ENCODE results near the gene C11orf91. TPM values are rescaled to one million over a fixed set of nuclear protein-coding genes. Genes with fewer than 3 reads are reported as not detected.

The C11orf91 gene
- total and polyA plus RNA-seq, 2 donors (not counting 3 experiments of a cell fraction or from before 2014, with no cell fraction given) = 0.94 to 2.1 TPM

DNA sequence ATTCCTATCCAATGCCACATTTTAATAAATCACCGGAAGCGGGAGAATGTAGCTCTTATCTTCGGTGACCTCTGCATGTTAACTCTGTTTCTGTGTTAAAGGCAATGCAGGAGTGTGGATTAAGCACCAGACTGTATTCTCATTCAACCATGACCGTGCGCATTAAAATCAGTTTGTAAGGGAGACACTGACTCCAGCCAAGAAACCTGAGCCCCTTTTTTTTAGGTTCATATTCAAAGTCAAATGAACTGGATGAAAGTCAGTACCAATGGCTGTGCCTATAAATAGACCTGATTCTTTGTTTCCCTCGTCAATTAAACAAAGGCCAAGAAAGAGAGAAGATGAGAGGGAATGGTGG lies 32.2 kb downstream of the C11orf91 start:
- FAIRE-seq (no peak), DNase-seq (ENCODE audit: low read depth, low spot score) (no peak)
- no peaks in the 10 kb centered on the region for H4K20me1 ChIP-seq (replicated peaks; ENCODE audit: control insufficient read depth, extremely low read depth, insufficient read depth, low read length)
- no peak overlapping the region for H3K27ac ChIP-seq (ENCODE audit: insufficient read depth, low read depth, low read length)
- H3K4me1 ChIP-seq (ENCODE audit: control insufficient read depth, extremely low read depth, insufficient read depth, low read length) = peaks cover 11% of the 10 kb centered on the region
- H2AFZ ChIP-seq (ENCODE audit: low read depth, low read length) = no peak overlapping the region
- H3K36me3 ChIP-seq (ENCODE audit: control insufficient read depth in 2 of 2, extremely low read depth in 1 of 2, insufficient read depth in 2 of 2, low read length in 2 of 2) = no peaks in the 10 kb centered on the region
- no peaks in the 10 kb centered on the region for H3K79me2 ChIP-seq (ENCODE audit: control insufficient read depth, insufficient read depth, low read length)
- no peaks in the 10 kb centered on the region for H3K9me3 ChIP-seq (replicated peaks; ENCODE audit: control insufficient read depth, insufficient read depth, low read length)
- dilution Hi-C loops (cut with MboI; ENCODE audit: extremely low pct_ligation_motif_present, low sequenced_read_pairs) = no loop called here
- CTCF ChIA-PET = interaction anchor here (3.1 kb wide), 1 partner anchor 74 kb away, joined by 9 read pairs; no protein-coding TSS in a partner anchor
- no peak overlapping the region for H3K9ac ChIP-seq (replicated peaks; ENCODE audit: extremely low read depth, insufficient read depth, low read length)
- no peak overlapping the region for H3K4me2 ChIP-seq (ENCODE audit: insufficient read depth, low read length)
- H3K27me3 ChIP-seq (ENCODE audit: control insufficient read depth in 2 of 2, insufficient read depth in 2 of 2, low read length in 2 of 2) = no peaks in the 10 kb centered on the region
- H3K4me3 ChIP-seq (replicated peaks in 1 of 3; ENCODE audit: insufficient read depth in 1 of 3, low read depth in 1 of 3, low read length in 3 of 3) = no peak overlapping the region
- intact Hi-C loops (cut with micrococcal nuclease) = no loop called here
- TSS peak; percentile 24 for BruUV-seq (replicated peaks)
- no peak for TF ChIP-seq EZH2 (IDR thresholded peaks at IDR 0.05; ENCODE audit: borderline replicate concordance, low read depth, low read length, severe bottlenecking)
- TF ChIP-seq JUN (IDR thresholded peaks at IDR 0.05; ENCODE audit: borderline replicate concordance, insufficient read depth, insufficient read length, low read depth) = no peak
- no peak for TF ChIP-seq POLR2AphosphoS5 (IDR thresholded peaks at IDR 0.05; ENCODE audit: insufficient read depth, low read depth, low read length)
- no peak for TF ChIP-seq POLR2A (IDR thresholded peaks at IDR 0.05; ENCODE audit: low read depth, low read length)
- TF ChIP-seq, protein P1, sequence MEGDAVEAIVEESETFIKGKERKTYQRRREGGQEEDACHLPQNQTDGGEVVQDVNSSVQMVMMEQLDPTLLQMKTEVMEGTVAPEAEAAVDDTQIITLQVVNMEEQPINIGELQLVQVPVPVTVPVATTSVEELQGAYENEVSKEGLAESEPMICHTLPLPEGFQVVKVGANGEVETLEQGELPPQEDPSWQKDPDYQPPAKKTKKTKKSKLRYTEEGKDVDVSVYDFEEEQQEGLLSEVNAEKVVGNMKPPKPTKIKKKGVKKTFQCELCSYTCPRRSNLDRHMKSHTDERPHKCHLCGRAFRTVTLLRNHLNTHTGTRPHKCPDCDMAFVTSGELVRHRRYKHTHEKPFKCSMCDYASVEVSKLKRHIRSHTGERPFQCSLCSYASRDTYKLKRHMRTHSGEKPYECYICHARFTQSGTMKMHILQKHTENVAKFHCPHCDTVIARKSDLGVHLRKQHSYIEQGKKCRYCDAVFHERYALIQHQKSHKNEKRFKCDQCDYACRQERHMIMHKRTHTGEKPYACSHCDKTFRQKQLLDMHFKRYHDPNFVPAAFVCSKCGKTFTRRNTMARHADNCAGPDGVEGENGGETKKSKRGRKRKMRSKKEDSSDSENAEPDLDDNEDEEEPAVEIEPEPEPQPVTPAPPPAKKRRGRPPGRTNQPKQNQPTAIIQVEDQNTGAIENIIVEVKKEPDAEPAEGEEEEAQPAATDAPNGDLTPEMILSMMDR (IDR thresholded peaks at IDR 0.05; ENCODE audit: extremely low read depth in 1 of 2, insufficient read depth in 1 of 2, low read depth in 1 of 2, low read length in 2 of 2) = no peak
- no peak for TF ChIP-seq MAX (IDR thresholded peaks at IDR 0.05; ENCODE audit: insufficient read depth, insufficient read length)
- TF ChIP-seq FOS (IDR thresholded peaks at IDR 0.05; ENCODE audit: borderline replicate concordance, insufficient read depth, low read length) = no peak
- no peak for TF ChIP-seq MYC (IDR thresholded peaks at IDR 0.05; ENCODE audit: low read depth, low read length)
- no peak for TF ChIP-seq GATA2 (IDR thresholded peaks at IDR 0.05; ENCODE audit: insufficient read depth, insufficient read length, low read depth, low read length)
- POLR2A ChIA-PET = no interaction called here
- H3K9me1 ChIP-seq (replicated peaks; ENCODE audit: control insufficient read depth, extremely low read depth, insufficient read depth, low read length) = no peaks in the 10 kb centered on the region

All from endothelial cell of umbilical vein (primary cell).